Astrocyte of the spinal cord (primary cell): ENCODE results near the gene ARRB1.

Experiments used
- DNase-seq: peaks from one replicate; pipeline ENCODE4 v3.0.0; 2011; ENCODE audit warnings: low read depth, low spot score
- H3K4me3 ChIP-seq: 2 replicates; pipeline ENCODE4 v1.5.1; 2011; ENCODE audit warnings: low read depth, mild to moderate bottlenecking, low read length, moderate library complexity
- in situ Hi-C: cut with HindIII; loops from 2 replicates; pipeline ENCODE4 v1.10.0; 2017; ENCODE audit warnings: low sequenced_read_pairs
- TF ChIP-seq, protein P1 (sequence below): IDR thresholded peaks from 2 replicates; pipeline ENCODE4 v1.5.1; 2012; ENCODE audit warnings: low read depth, mild to moderate bottlenecking, low read length, inconsistent platforms

ARRB1 gene

DNA sequence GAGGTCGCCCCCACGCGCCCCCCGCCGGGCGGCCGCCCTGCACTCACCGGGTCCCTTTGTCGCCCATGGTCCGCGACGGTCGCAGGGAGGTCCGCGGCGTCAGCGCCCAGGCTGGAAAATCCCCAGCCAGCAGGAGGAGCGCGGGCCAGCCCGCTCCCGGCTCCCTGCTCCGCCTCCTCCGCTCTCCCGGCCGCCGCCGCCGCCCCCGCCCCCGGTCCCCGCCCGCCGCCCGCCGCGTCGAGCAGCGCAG lies at the start of gene ARRB1:
ARRB1 (minus strand) TSS at position 121 of the 250 bp plus-strand sequence; CDS start at position 67, 54 bp downstream.
- DNase-seq = no peak
- TF ChIP-seq, protein P1, sequence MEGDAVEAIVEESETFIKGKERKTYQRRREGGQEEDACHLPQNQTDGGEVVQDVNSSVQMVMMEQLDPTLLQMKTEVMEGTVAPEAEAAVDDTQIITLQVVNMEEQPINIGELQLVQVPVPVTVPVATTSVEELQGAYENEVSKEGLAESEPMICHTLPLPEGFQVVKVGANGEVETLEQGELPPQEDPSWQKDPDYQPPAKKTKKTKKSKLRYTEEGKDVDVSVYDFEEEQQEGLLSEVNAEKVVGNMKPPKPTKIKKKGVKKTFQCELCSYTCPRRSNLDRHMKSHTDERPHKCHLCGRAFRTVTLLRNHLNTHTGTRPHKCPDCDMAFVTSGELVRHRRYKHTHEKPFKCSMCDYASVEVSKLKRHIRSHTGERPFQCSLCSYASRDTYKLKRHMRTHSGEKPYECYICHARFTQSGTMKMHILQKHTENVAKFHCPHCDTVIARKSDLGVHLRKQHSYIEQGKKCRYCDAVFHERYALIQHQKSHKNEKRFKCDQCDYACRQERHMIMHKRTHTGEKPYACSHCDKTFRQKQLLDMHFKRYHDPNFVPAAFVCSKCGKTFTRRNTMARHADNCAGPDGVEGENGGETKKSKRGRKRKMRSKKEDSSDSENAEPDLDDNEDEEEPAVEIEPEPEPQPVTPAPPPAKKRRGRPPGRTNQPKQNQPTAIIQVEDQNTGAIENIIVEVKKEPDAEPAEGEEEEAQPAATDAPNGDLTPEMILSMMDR = no peak
- peak within 1 kb of the TSS; percentile 42 for H3K4me3 ChIP-seq
- in situ Hi-C loops = no loop called here

DNA sequence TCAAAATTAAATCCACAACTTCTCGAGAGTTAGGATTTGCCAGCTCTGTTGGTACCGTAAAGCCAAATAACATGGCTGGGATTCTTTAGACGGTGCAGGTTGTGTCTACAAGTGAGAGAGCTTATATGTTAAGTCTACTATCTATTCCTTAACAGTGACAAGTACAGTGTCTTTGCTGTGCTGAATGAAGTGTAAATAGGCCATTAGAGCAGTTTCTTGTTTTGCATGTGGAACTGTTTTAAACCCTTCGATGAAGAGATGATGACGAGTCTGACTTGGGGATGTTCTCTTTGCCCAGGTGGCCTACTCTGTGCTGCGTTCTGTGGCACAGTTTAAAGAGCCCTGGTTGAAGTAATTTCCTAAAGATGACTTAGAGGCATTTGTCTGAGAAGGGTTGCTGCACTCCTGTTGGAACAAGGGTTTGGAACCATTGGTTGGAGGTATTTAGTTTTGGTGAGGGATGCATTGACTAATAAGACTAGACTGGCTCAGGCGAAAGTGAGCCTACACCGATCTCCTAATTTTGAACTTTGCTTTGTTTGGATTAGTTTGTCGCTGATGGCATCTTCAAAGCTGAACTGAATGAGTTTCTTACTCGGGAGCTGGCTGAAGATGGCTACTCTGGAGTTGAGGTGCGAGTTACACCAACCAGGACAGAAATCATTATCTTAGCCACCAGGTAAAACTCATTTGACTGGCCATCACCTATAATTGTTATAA lies 48.8 kb upstream of the ARRB1 start:
- TF ChIP-seq, protein P1 = no peak
- in situ Hi-C loops = no loop called here
- H3K4me3 ChIP-seq = peak overlapping the region; percentile 100
- no peak for DNase-seq

DNA sequence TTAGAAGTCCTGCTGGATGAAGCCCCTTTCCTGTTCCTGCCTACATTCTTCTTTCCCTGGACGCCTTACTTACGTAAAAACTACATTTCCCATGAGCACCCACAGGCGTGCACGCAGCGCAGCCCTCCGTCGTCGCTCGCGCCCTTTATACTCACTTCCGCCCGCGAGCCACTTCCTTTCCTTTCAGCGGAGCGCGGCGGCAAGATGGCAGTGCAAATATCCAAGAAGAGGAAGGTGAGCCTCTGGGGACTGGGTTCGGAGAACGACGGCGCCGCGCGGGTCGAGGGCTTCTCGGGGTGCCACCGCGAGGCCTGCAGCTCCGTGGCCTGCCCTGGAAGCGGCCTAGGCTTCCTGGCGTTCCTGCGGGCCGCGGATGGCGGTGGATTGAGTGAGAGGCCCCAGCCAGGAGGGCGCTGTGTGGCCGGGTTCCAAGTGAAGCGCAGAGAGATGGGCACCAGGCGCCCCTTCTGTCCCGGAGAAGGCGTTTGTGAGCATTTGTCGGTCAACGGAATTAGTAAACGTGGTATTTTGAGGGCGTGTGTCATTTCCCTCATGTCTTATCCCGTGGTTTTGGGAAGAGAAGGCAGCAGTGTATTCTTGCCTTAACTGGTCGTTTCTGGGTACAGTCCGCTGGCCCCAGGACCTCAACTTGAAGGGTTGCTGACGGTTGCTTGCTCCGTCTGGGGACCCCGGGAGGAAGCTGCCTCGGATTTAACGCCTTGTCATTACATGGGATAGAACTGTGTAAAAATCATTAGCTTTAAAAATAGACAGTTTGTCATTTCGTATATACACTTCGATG lies 48.1 kb upstream of the ARRB1 start, which contains the start of gene RPS3:
RPS3 (plus strand) TSS at position 175 of the 802 bp plus-strand sequence; CDS start at position 205, 30 bp downstream.
- in situ Hi-C loops = no loop called here
- DNase-seq = peak; percentile 92
- peak within 1 kb of the TSS; percentile 100 for H3K4me3 ChIP-seq
- TF ChIP-seq, protein P1 = peak; percentile 5

DNA sequence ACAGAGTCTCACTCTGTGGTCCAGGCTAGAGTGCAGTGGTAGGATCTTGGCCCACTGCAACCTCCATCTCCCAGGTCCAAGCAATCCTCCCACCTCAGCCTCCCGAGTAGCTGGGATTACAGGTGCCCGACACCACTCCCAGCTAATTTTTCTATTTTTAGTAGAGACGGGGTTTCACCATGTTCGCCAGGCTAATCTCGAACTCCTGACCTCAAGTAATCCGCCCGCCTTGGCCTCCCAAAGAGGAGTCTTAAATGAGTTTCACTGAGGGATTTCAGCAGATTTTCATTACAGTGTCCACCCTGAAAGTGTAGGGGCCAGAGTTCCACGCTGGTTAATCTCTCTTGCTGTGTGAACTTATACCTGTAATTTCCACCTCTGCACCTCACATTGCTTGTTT lies 47.4 kb upstream of the ARRB1 start:
- in situ Hi-C loops = no loop called here
- H3K4me3 ChIP-seq = no peak overlapping the region
- TF ChIP-seq, protein P1 = no peak
- no peak for DNase-seq

DNA sequence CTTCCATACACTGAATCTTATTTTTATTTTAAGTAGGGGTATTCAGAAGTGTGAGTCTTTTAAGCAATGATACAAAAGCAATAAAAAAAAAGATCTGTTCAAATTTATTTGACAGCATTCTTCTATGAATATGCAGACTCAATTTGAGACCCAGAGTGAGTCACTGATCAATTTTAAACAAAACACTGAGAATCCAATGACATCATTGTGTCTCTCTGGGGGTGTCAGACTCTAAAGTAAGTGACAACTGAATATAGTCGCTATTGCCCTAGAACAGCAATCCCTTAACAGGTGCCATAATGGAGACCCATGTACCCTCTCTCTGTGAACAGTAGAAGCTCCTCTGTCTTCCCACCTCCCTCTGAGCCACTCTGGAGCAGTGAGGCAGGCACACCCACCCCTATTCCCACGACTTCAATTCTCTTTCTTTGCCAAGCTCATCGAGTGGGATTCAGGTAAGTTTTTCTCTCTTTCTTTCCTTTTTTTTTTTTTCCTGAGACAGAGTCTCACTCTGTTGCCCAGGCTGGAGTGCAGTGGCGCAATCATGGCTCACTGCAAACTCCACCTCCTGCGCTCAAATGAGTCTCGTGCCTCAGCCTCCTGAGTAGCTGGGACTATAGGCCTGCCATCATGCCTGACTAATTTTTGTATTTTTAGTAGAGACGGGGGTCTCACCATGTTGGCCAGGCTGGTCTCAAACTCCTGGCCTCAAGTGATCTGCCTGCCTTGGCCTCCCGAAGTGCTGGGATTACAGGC lies 42.8 kb upstream of the ARRB1 start:
- in situ Hi-C loops = no loop called here
- TF ChIP-seq, protein P1 = no peak
- DNase-seq = no peak
- H3K4me3 ChIP-seq = no peak overlapping the region

DNA sequence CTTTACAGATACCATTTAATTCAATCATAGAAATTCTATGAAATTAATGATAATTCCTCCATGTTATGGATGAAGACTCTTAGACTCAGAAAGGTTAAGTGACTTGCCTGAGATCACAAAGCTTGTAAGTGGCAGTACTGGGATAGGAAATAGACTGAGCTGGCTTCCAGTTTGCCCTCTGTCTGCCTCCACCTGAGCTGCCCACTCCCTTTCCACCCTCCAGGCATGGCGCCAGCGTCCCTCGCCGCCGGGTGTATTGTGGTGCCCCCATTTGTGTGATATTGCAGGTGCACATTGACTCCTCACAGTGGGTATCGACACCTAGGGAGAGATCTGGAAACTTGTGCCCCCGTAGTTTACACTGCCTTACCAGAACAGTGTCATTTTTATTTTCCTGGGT lies 38.5 kb upstream of the ARRB1 start:
- TF ChIP-seq, protein P1 = no peak
- no peak overlapping the region for H3K4me3 ChIP-seq
- DNase-seq = no peak
- in situ Hi-C loops = no loop called here
